WTC11 (cell line): ENCODE data around the gene RPTOR. TPM values are rescaled to one million over a fixed set of nuclear protein-coding genes. Genes with fewer than 3 reads are reported as not detected.

Experiments used
- ATAC-seq: fragments of 200-7000 bp; cut with Tn5 transposase; 2 replicates; pipeline ENCODE4 v1.10.0; 2021; ENCODE audit warnings: mild to moderate bottlenecking, moderate library complexity
- CTCF ChIA-PET: fragments of 300-600 bp; sonication (Branson Sonifier 250); formaldehyde crosslinking; loops from one replicate; lab custom pipeline; 2021; ENCODE audit warnings: antibody characterized with exemption; lab: Charles Lee
- POLR2A ChIA-PET: fragments of 350-600 bp; sonication (Branson Sonifier 250); formaldehyde crosslinking; loops from one replicate; lab custom pipeline; 2021; ENCODE audit warnings: antibody characterized with exemption; lab: Charles Lee
- DNase-seq: peaks from one replicate; pipeline ENCODE4 v3.0.0; 2021; ENCODE audit warnings: low spot score
- H3K27ac Mint-ChIP-seq: 2 replicates; pipeline ENCODE4 v1.8.0; 2021; ENCODE audit warnings: mixed read lengths
- H3K27me3 Mint-ChIP-seq: 2 replicates; pipeline ENCODE4 v1.8.0; 2021; ENCODE audit warnings: low read depth, mild to moderate bottlenecking, moderate library complexity, mixed read lengths
- H3K36me3 Mint-ChIP-seq: 2 replicates; pipeline ENCODE4 v1.8.0; 2021; ENCODE audit warnings: mixed read lengths
- H3K4me1 Mint-ChIP-seq: 2 replicates; pipeline ENCODE4 v1.8.0; 2022; ENCODE audit warnings: mixed read lengths
- H3K4me3 Mint-ChIP-seq: 2 replicates; pipeline ENCODE4 v1.8.0; 2021; ENCODE audit warnings: mild to moderate bottlenecking, moderate library complexity, mixed read lengths
- H3K9me3 Mint-ChIP-seq: 2 replicates; pipeline ENCODE4 v1.8.0; 2021; ENCODE audit warnings: mixed read lengths
- ATF3 ChIP-seq: sonication (generic); formaldehyde crosslinking; conservative IDR thresholded peaks from 2 replicates; pipeline ENCODE4 v1.8.1; 2022; ENCODE audit warnings: mild to moderate bottlenecking, missing genetic modification reagents
- CREB1 ChIP-seq: sonication (generic); formaldehyde crosslinking; IDR thresholded peaks from 2 replicates; pipeline ENCODE4 v1.8.0; 2023; ENCODE audit warnings: mild to moderate bottlenecking, missing genetic modification reagents
- E2F5 ChIP-seq: sonication (generic); formaldehyde crosslinking; IDR thresholded peaks from 2 replicates; pipeline ENCODE4 v1.8.1; 2022; ENCODE audit warnings: mild to moderate bottlenecking, moderate library complexity, missing genetic modification reagents
- GRHL2 ChIP-seq: fragments of 250-450 bp; sonication (Bioruptor Pico); IDR thresholded peaks from 2 replicates; pipeline ENCODE4 v1.8.0; 2022; ENCODE audit warnings: mild to moderate bottlenecking, moderate library complexity; ENCODE audit not compliant: insufficient replicate concordance, severe bottlenecking
- MXD4 ChIP-seq: fragments of 250-450 bp; sonication (Bioruptor Pico); IDR thresholded peaks from 2 replicates; pipeline ENCODE4 v1.8.0; 2021; ENCODE audit warnings: mild to moderate bottlenecking, moderate library complexity, borderline replicate concordance
- NFYB ChIP-seq: sonication (generic); formaldehyde crosslinking; conservative IDR thresholded peaks from 2 replicates; pipeline ENCODE4 v1.8.0; 2022; ENCODE audit warnings: low read depth, missing genetic modification reagents
- NR2C2 ChIP-seq: sonication (generic); formaldehyde crosslinking; IDR thresholded peaks from 2 replicates; pipeline ENCODE4 v1.8.0; 2022; ENCODE audit warnings: mild to moderate bottlenecking, missing genetic modification reagents
- PREB ChIP-seq: sonication (generic); formaldehyde crosslinking; IDR thresholded peaks from 2 replicates; pipeline ENCODE4 v1.8.1; 2022; ENCODE audit warnings: mild to moderate bottlenecking, missing genetic modification reagents, moderate library complexity, borderline replicate concordance
- TEAD4 ChIP-seq: sonication (generic); formaldehyde crosslinking; IDR thresholded peaks from 2 replicates; pipeline ENCODE4 v1.8.0; 2022; ENCODE audit warnings: mild to moderate bottlenecking, missing genetic modification reagents
- USF1 ChIP-seq: sonication (generic); formaldehyde crosslinking; IDR thresholded peaks from 2 replicates; pipeline ENCODE4 v1.8.0; 2022; ENCODE audit warnings: mild to moderate bottlenecking, missing genetic modification reagents
- ZBTB43 ChIP-seq: sonication (generic); formaldehyde crosslinking; IDR thresholded peaks from 2 replicates; pipeline ENCODE4 v1.8.1; 2023; ENCODE audit warnings: mild to moderate bottlenecking, missing genetic modification reagents
- ZMAT4 ChIP-seq: fragments of 250-450 bp; sonication (Bioruptor Pico); IDR thresholded peaks from 2 replicates; pipeline ENCODE4 v1.9.0; 2021; ENCODE audit warnings: mild to moderate bottlenecking
- ZNF138 ChIP-seq: sonication (generic); formaldehyde crosslinking; conservative IDR thresholded peaks from 2 replicates; pipeline ENCODE4 v1.8.1; 2022; ENCODE audit warnings: mild to moderate bottlenecking, moderate library complexity, missing genetic modification reagents
- ZNF232 ChIP-seq: sonication (generic); formaldehyde crosslinking; IDR thresholded peaks from 2 replicates; pipeline ENCODE4 v1.8.0; 2022; ENCODE audit warnings: mild to moderate bottlenecking, missing genetic modification reagents
- ZNF423 ChIP-seq: fragments of 250-450 bp; sonication (Bioruptor Pico); IDR thresholded peaks from 2 replicates; pipeline ENCODE4 v2.1.2; 2022; ENCODE audit warnings: mild to moderate bottlenecking, moderate library complexity
- ZNF671 ChIP-seq: fragments of 250-450 bp; sonication (Bioruptor Pico); IDR thresholded peaks from 2 replicates; pipeline ENCODE4 v1.8.0; 2021; ENCODE audit warnings: mild to moderate bottlenecking
- ZSCAN18 ChIP-seq: fragments of 250-450 bp; sonication (Bioruptor Pico); IDR thresholded peaks from 2 replicates; pipeline ENCODE4 v2.1.2; 2022; ENCODE audit warnings: mild to moderate bottlenecking, moderate library complexity
- total RNA-seq: library from RNA; stranded (reverse); gene quantifications from 3 replicates; pipeline ENCODE4 v1.2.3, GENCODE V29; 2021

RPTOR gene
- total RNA-seq, 1 experiment from 2014 or later, result 41.0 TPM

- CTCF ChIA-PET, result interaction anchor here (0.7 kb wide), 1 partner anchor 19 kb away, joined by 3 read pairs; no protein-coding TSS in a partner anchor
- no peak for DNase-seq
- H3K27me3 Mint-ChIP-seq, result peaks cover 8% of the 10 kb centered on the region
Observed at GRCh38 chr17:80986046-80986445, 441.4 kb downstream of the RPTOR start.

GRCh38 chr17:80986816-80987475 is 442.3 kb downstream of the RPTOR start:
- no peaks in the 10 kb centered on the region for H3K36me3 Mint-ChIP-seq
- H3K4me1 Mint-ChIP-seq, result no peaks in the 10 kb centered on the region
- ChIA-PET CTCF (interaction anchor here (0.7 kb wide), 1 partner anchor 1146 kb away, joined by 3 read pairs; no protein-coding TSS in a partner anchor), POLR2A (interaction anchor here (0.7 kb wide), 1 partner anchor 47 kb away, joined by 6 read pairs; no protein-coding TSS in a partner anchor)
- DNase-seq (no peak), ATAC-seq (no peak)
- no peaks in the 10 kb centered on the region for H3K9me3 Mint-ChIP-seq
- peaks cover 8% of the 10 kb centered on the region for H3K27me3 Mint-ChIP-seq
- no peak overlapping the region for H3K4me3 Mint-ChIP-seq
- H3K27ac Mint-ChIP-seq, result no peak overlapping the region
- TF ChIP-seq ZNF232 (CRISPR knock-in tag), result no peak
- TF ChIP-seq NR2C2 (CRISPR knock-in tag), result 0 out of 2 replicates have a peak, but pooled peaks have one; percentile 41

More at GRCh38 chr17:80986046-80986445, 441.4 kb downstream of the RPTOR start:
- POLR2A ChIA-PET, result interaction anchor here (0.7 kb wide), 1 partner anchor 35 kb away, joined by 5 read pairs; no protein-coding TSS in a partner anchor
- H3K36me3 Mint-ChIP-seq, result no peaks in the 10 kb centered on the region
- H3K4me3 Mint-ChIP-seq, result no peak overlapping the region
- no peak for TF ChIP-seq ZNF138 (CRISPR knock-in tag)
- TF ChIP-seq ZMAT4, result no peak
- TF ChIP-seq MXD4, result no peak
- TF ChIP-seq NFYB (CRISPR knock-in tag), result no peak
- TF ChIP-seq ATF3 (CRISPR knock-in tag), result no peak
- TF ChIP-seq E2F5, result no peak
- no peak for TF ChIP-seq TEAD4 (CRISPR knock-in tag)
- TF ChIP-seq GRHL2 (CRISPR knock-in tag), result no peak
- TF ChIP-seq PREB (CRISPR knock-in tag), result no peak
- TF ChIP-seq CREB1 (CRISPR knock-in tag), result no peak
- no peak for TF ChIP-seq USF1
- no peak for TF ChIP-seq ZBTB43 (CRISPR knock-in tag)
- no peak for TF ChIP-seq ZNF423
- TF ChIP-seq ZSCAN18, result no peak
- TF ChIP-seq ZNF671 (CRISPR knock-in tag), result no peak
- no peaks in the 10 kb centered on the region for H3K4me1 Mint-ChIP-seq
- H3K27ac Mint-ChIP-seq, result 0 out of 2 replicates have a peak overlapping the region, but pooled peaks have one; percentile 32
- no peaks in the 10 kb centered on the region for H3K9me3 Mint-ChIP-seq
- no peak for ATAC-seq
